Sigmoid colon (tissue), 7 donors: ENCODE results near the gene CYP4F2. TPM values are rescaled to one million over a fixed set of nuclear protein-coding genes. Genes with fewer than 3 reads are reported as not detected.
"Not testable (repeated sequence)": the region's sequence is repeated elsewhere in the genome, so short reads cannot be mapped to it uniquely, and the experiment has no call there.

ENCODE experiments used
- DNase-seq: peaks from one replicate; pipeline ENCODE4 v3.0.0-alpha.2; 2019
- H3K27ac ChIP-seq, 4 donors: fragments of 200-600 bp; sonication (generic); one replicate each; pipeline ENCODE4 v1.5.1; 2016 to 2019; ENCODE audit warnings: mild to moderate bottlenecking in 1 of 4
- H3K27me3 ChIP-seq, 3 donors: fragments of 200-600 bp; sonication (generic); one replicate each; pipeline ENCODE4 v1.5.1; 2019; ENCODE audit warnings: mild to moderate bottlenecking in 1 of 3
- H3K36me3 ChIP-seq, 4 donors: fragments of 200-600 bp; sonication (generic); one replicate each; pipeline ENCODE4 v1.5.1; 2016 to 2019
- H3K4me1 ChIP-seq, 4 donors: fragments of 200-600 bp; sonication (generic); one replicate each; pipeline ENCODE4 v1.5.1; 2017 to 2019
- H3K4me3 ChIP-seq, 4 donors: fragments of 200-600 bp; sonication (generic); one replicate each; pipeline ENCODE4 v1.5.1; 2017 to 2019; ENCODE audit warnings: mild to moderate bottlenecking in 2 of 4, moderate library complexity in 1 of 4
- H3K9me3 ChIP-seq, 4 donors: fragments of 200-600 bp in 3 of 4; sonication (generic) in 3 of 4; one replicate each; pipeline versions ENCODE4 v1.5.1 to v1.6.1; 2013 to 2019
- CTCF ChIP-seq, 4 experiments: fragments of 450-650 bp in 3 of 4; fragments of 200-600 bp in 1 of 4; IDR thresholded peaks; one replicate each; pipeline ENCODE4 v1.5.1; 2016 to 2019; ENCODE audit warnings: antibody characterized with exemption in 4 of 4, mild to moderate bottlenecking in 3 of 4, moderate library complexity in 2 of 4
- EP300 ChIP-seq, 4 donors: sonication (generic); formaldehyde crosslinking; IDR thresholded peaks; one replicate each; pipeline ENCODE4 v1.6.1; 2017; ENCODE audit warnings: antibody characterized with exemption in 4 of 4
- POLR2A ChIP-seq, 2 donors: fragments of 450-650 bp; IDR thresholded peaks; one replicate each; pipeline ENCODE4 v1.6.1; 2016; ENCODE audit warnings: antibody characterized with exemption in 2 of 2, mild to moderate bottlenecking in 2 of 2, moderate library complexity in 2 of 2
- POLR2AphosphoS5 ChIP-seq, 4 donors: sonication (generic); formaldehyde crosslinking; IDR thresholded peaks; one replicate each; pipeline ENCODE4 v1.6.1; 2017; ENCODE audit warnings: antibody characterized with exemption in 4 of 4
- WGBS, 2 donors: extraction: QIAGEN DNeasy Blood & Tissue Kit; methylation state at CpG; one replicate each; pipeline ENCODE4 v1.1.7; 2013; 5-methylcytosine and 5-hydroxymethylcytosine counted together
- intact Hi-C: fragments of 100-400 bp; cut with DNase I; formaldehyde crosslinking; loops from one replicate; pipeline ENCODE4 v1.15.1; 2023
- polyA plus RNA-seq, 3 donors: library from polyadenylated mRNA; stranded (reverse); fragments of 200-250 nt; gene quantifications; one replicate each; pipeline ENCODE4 v1.2.3, GENCODE V29; 2013
- total RNA-seq, 4 donors: library from RNA; depleted of rRNA; stranded (reverse); fragments of >200 nt; gene quantifications; one replicate each; pipeline ENCODE4 v1.1.0, GENCODE V29; 2016
- donor health status: healthy with polysubstance abuse.
- donor health status: Bipolar disorder and iron deficiency.
- donor health status: healthy.

CYP4F2 gene
- total and polyA plus RNA-seq, 7 donors: 1.2 to 2.2 (median 1.8) TPM; not detected in 4

DNA sequence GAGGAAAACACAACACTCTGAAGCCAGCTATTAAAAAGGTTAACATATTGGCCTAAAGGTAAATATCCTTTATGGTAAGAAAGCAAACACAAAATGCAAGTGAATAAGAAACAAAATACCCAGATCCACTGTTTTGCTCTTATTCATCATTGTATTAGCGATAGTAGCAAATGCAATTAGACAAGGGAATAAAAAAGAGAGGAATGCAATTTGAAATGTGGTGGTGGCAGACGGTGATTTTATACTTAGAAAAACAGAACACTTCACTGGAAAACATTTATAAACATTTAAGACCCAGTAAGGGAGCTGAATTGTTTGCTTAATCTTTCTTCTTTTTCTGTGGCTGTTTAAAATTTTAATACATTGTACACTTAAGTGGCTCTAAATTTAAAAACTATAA, 17.2 kb upstream of the CYP4F2 start:
- TF ChIP-seq POLR2AphosphoS5 (IDR thresholded peaks at IDR 0.05) (no peak), POLR2A (IDR thresholded peaks at IDR 0.05) (no peak)
- 94% methylated on average over 2 of the region's 2 CpGs for WGBS, 2 donors
- Histone ChIP-seq H3K4me3 (no peak overlapping the region), H3K9me3 (peaks cover 0 to 8% (median 8%) of the 10 kb centered on the region in 4 donors), H3K36me3 (no peaks in the 10 kb centered on the region), H3K4me1 (peaks cover 0 to 7% (median 2%) of the 10 kb centered on the region in 4 donors), H3K27me3 (peaks cover 8 to 57% (median 31%) of the 10 kb centered on the region in 3 donors), H3K27ac (no peak overlapping the region)
- intact Hi-C loops: no loop called here
- DNase-seq: no peak

GRCh38 chr19:15913830-15914229, 16.0 kb upstream of the CYP4F2 start:
- intact Hi-C loops: no loop called here
- Histone ChIP-seq H3K27me3 (peaks cover 8 to 69% (median 31%) of the 10 kb centered on the region in 3 donors), H3K4me3 (no peak overlapping the region), H3K4me1 (peaks cover 0 to 7% (median 2%) of the 10 kb centered on the region in 4 donors), H3K36me3 (no peaks in the 10 kb centered on the region), H3K9me3 (peaks cover 0 to 8% (median 8%) of the 10 kb centered on the region in 4 donors), H3K27ac (no peak overlapping the region)
- no peak for TF ChIP-seq CTCF (IDR thresholded peaks at IDR 0.05)
- no peak for TF ChIP-seq POLR2A (IDR thresholded peaks at IDR 0.05)
- TF ChIP-seq POLR2AphosphoS5 (IDR thresholded peaks at IDR 0.05): no peak
- no peak for TF ChIP-seq EP300 (IDR thresholded peaks at IDR 0.05)
- no peak for DNase-seq
- WGBS, 2 donors: 90 to 96% methylated on average over 8 of the region's 8 CpGs

DNA sequence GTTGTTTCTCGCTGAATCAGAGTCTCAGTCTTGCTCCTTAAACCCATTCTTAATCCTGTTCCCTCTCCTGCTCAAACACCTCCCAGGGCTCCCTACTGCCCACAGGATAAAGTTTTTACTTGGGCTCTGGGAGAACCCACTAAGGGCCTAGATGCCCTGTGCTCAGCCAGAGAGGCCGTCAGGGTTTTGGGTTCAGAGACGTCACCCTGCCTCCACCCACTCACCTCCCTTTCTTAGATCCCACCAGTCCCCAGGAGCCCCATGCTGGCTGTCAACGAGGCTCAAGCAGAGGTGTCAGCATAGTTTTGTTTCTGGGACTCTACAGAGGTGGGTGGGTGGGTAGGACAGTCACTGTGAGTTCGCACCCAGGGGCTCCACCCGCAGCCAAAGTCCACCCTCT, 15.5 kb upstream of the CYP4F2 start:
- WGBS, 2 donors: 65 to 78% methylated on average over 6 of the region's 6 CpGs
- H3K4me3 ChIP-seq: no peak overlapping the region
- H3K27ac ChIP-seq: no peak overlapping the region
- H3K9me3 ChIP-seq: peaks cover 0 to 8% (median 8%) of the 10 kb centered on the region in 4 donors
- H3K27me3 ChIP-seq: peaks cover 8 to 74% (median 31%) of the 10 kb centered on the region in 3 donors
- intact Hi-C loops: no loop called here
- no peak for TF ChIP-seq CTCF (IDR thresholded peaks at IDR 0.05)
- TF ChIP-seq EP300 (IDR thresholded peaks at IDR 0.05): no peak
- TF ChIP-seq POLR2AphosphoS5 (IDR thresholded peaks at IDR 0.05): no peak
- no peak for TF ChIP-seq POLR2A (IDR thresholded peaks at IDR 0.05)
- peaks cover 0 to 7% (median 2%) of the 10 kb centered on the region in 4 donors for H3K4me1 ChIP-seq
- H3K36me3 ChIP-seq: no peaks in the 10 kb centered on the region
- DNase-seq: no peak

DNA sequence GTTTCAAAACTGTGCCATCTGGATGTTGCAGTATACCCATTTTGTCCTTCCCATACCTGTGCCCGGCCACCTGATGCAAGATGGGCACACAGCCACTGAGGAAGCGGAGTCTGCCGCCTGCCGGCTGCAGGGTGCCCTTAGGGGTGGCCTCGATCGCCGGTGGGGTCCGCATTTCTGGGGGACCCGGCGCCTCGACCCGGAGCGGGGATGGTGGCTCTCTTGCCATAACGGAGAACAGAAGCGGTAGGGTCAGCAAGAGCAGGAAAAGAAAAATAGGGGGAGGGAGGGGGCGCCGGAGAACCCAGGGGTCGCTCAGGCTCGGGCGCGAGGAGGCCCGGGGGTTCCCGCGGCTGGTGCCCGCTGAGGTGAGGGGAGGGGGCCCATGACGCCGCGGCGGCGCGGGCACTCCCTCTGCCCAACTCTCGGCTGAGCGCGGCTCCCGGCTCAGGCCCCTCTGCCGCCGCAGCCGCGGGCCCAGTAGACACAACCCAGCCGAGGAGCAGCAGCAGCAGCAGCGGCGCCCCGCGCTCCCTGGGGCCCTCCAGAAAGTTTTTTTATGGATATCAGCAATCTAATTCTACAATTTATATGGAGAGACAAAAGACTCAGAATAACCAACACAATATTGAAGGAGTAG, 13.8 kb upstream of the CYP4F2 start:
- TF ChIP-seq EP300 (IDR thresholded peaks at IDR 0.05): no peak
- no peak for TF ChIP-seq CTCF (IDR thresholded peaks at IDR 0.05)
- TF ChIP-seq POLR2AphosphoS5 (IDR thresholded peaks at IDR 0.05): no peak
- no peak for TF ChIP-seq POLR2A (IDR thresholded peaks at IDR 0.05)
- H3K36me3 ChIP-seq: no peaks in the 10 kb centered on the region
- peaks cover 0 to 8% (median 8%) of the 10 kb centered on the region in 4 donors for H3K9me3 ChIP-seq
- intact Hi-C loops: no loop called here
- 3 to 77% methylated on average over 44 of the region's 44 CpGs for WGBS, 2 donors
- DNase-seq: no peak
- peaks cover 8 to 86% (median 31%) of the 10 kb centered on the region in 3 donors for H3K27me3 ChIP-seq
- no peak overlapping the region for H3K27ac ChIP-seq
- H3K4me3 ChIP-seq: no peak overlapping the region
- peaks cover 0 to 7% (median 2%) of the 10 kb centered on the region in 4 donors for H3K4me1 ChIP-seq

DNA sequence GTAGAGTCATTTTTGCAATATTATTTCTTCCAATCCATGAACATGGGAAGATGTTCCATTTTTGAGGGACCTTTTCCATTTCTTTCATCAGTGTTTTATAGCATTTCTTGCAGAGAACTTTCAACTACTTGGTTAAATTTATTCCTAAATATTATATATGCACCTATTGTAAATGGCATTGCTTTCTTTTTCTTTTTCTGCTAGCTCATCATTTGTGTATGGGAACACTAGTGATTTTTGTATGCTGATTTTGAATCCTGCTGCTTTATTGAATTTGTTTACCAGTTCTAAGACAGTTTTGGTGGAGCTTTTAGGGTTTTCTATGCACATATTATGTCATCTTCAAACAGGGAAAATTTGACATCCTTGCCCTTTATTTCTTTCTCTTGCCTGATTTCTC, 7.2 kb upstream of the CYP4F2 start:
- TF ChIP-seq POLR2AphosphoS5 (IDR thresholded peaks at IDR 0.05) (no peak), CTCF (IDR thresholded peaks at IDR 0.05) (no peak), POLR2A (IDR thresholded peaks at IDR 0.05) (no peak), EP300 (IDR thresholded peaks at IDR 0.05) (no peak)
- Histone ChIP-seq H3K27me3 (peaks cover 0 to 51% (median 0%) of the 10 kb centered on the region in 3 donors), H3K4me3 (no peak overlapping the region), H3K27ac (no peak overlapping the region), H3K36me3 (no peaks in the 10 kb centered on the region), H3K4me1 (no peaks in the 10 kb centered on the region), H3K9me3 (peaks cover 0 to 2% (median 0%) of the 10 kb centered on the region in 4 donors)
- DNase-seq: no peak
- intact Hi-C loops: no loop called here

- H3K27me3 ChIP-seq: peaks cover 0 to 49% (median 4%) of the 10 kb centered on the region in 3 donors
- intact Hi-C loops: not testable (repeated sequence)
Observed at GRCh38 chr19:15902898-15903297, 5.0 kb upstream of the CYP4F2 start.

More at GRCh38 chr19:15902898-15903297, 5.0 kb upstream of the CYP4F2 start:
- H3K4me3 ChIP-seq, DNase-seq, H3K36me3 ChIP-seq, H3K9me3 ChIP-seq, H3K4me1 ChIP-seq, H3K27ac ChIP-seq: not testable (repeated sequence)
- 88 to 92% methylated on average over 29 of the region's 29 CpGs for WGBS, 2 donors
